ENCODE results near the gene PGPEP1.
A peak's percentile ranks its signal among the peaks of the same experiment; 100 is the strongest.
"Not testable (repeated sequence)": the region's sequence is repeated elsewhere in the genome, so short reads cannot be mapped to it uniquely, and the experiment has no call there.

The PGPEP1 gene

GRCh38 chr19:18332917-18333530 lies 7.4 kb upstream of the PGPEP1 start:
- DNase-seq (ENCODE audit: low read depth in 2 of 2) = no peak

- DNase-seq (ENCODE audit: low read depth in 2 of 2) = no peak
Measured at GRCh38 chr19:18333680-18334079, 6.7 kb upstream of the PGPEP1 start.

- DNase-seq (ENCODE audit: low read depth in 2 of 2) = no peak
Measured at GRCh38 chr19:18336121-18336520, 4.3 kb upstream of the PGPEP1 start.

- no peak for DNase-seq (ENCODE audit: low read depth in 2 of 2)
Measured at GRCh38 chr19:18338541-18338940, 1.9 kb upstream of the PGPEP1 start.

GRCh38 chr19:18339723-18340122 lies 675 bp upstream of the PGPEP1 start:
- DNase-seq (ENCODE audit: low read depth in 2 of 2) = no peak

- peak; percentile 38 to 43 for DNase-seq (ENCODE audit: low read depth in 2 of 2)
Measured at GRCh38 chr19:18340990-18341868, 831 bp downstream of the PGPEP1 start.

- no peak for DNase-seq (ENCODE audit: low read depth in 2 of 2)
Measured at GRCh38 chr19:18342090-18342632, 1.8 kb downstream of the PGPEP1 start.

GRCh38 chr19:18344582-18344950 lies 4.2 kb downstream of the PGPEP1 start:
- DNase-seq (ENCODE audit: low read depth in 2 of 2) = no peak

GRCh38 chr19:18345296-18345695 lies 4.9 kb downstream of the PGPEP1 start:
- DNase-seq (ENCODE audit: low read depth in 2 of 2) = no peak

- no peak for DNase-seq (ENCODE audit: low read depth in 2 of 2)
Measured at GRCh38 chr19:18346091-18346490, 5.7 kb downstream of the PGPEP1 start.

- no peak for DNase-seq (ENCODE audit: low read depth in 2 of 2)
Measured at GRCh38 chr19:18348171-18348570, 7.8 kb downstream of the PGPEP1 start.

GRCh38 chr19:18348818-18349339 lies 8.5 kb downstream of the PGPEP1 start:
- not testable (repeated sequence) for DNase-seq (ENCODE audit: low read depth in 2 of 2)

GRCh38 chr19:18349524-18350128 lies 9.2 kb downstream of the PGPEP1 start:
- no peak for DNase-seq (ENCODE audit: low read depth in 2 of 2)

GRCh38 chr19:18350490-18350889 lies 10.1 kb downstream of the PGPEP1 start:
- DNase-seq (ENCODE audit: low read depth in 2 of 2) = no peak

GRCh38 chr19:18351544-18351943 lies 11.1 kb downstream of the PGPEP1 start:
- DNase-seq (ENCODE audit: low read depth in 2 of 2) = no peak

- DNase-seq (ENCODE audit: low read depth in 2 of 2) = no peak
Measured at GRCh38 chr19:18353378-18354005, 13.1 kb downstream of the PGPEP1 start.

- not testable (repeated sequence) for DNase-seq (ENCODE audit: low read depth in 2 of 2)
Measured at GRCh38 chr19:18354743-18355142, 14.3 kb downstream of the PGPEP1 start.

GRCh38 chr19:18357041-18357440 lies 16.6 kb downstream of the PGPEP1 start:
- no peak for DNase-seq (ENCODE audit: low read depth in 2 of 2)

GRCh38 chr19:18361646-18362045 lies 21.2 kb downstream of the PGPEP1 start:
- no peak for DNase-seq (ENCODE audit: low read depth in 2 of 2)

GRCh38 chr19:18362934-18363542 lies 22.6 kb downstream of the PGPEP1 start:
- no peak for DNase-seq (ENCODE audit: low read depth in 2 of 2)

- no peak for DNase-seq (ENCODE audit: low read depth in 2 of 2)
Measured at GRCh38 chr19:18363787-18364186, 23.4 kb downstream of the PGPEP1 start.

Data from stimulated activated CD8-positive, alpha-beta memory T cell treated with anti-CD3 and anti-CD28 coated beads, Interleukin-2, amount 100 ng/mL, for 1 hour (primary cell).